Gastrocnemius medialis (tissue), 4 donors: Measurements from ENCODE around the gene RMDN3.

Experiments
- CTCF ChIP-seq, 5 experiments: fragments of 450-650 bp in 3 of 5; fragments of 200-600 bp in 2 of 5; sonication (generic) in 2 of 5; IDR thresholded peaks in 4 of 5; conservative IDR thresholded peaks in 1 of 5; 1 replicate in 4 of 5; 2 replicates in 1 of 5; pipeline ENCODE4 v1.5.1; 2016 to 2019; ENCODE audit warnings: antibody characterized with exemption in 5 of 5, mild to moderate bottlenecking in 3 of 5, moderate library complexity in 3 of 5
- POLR2A ChIP-seq, 2 donors: fragments of 450-650 bp; IDR thresholded peaks; one replicate each; pipeline ENCODE4 v1.6.1; 2017; ENCODE audit warnings: antibody characterized with exemption in 2 of 2, mild to moderate bottlenecking in 2 of 2, moderate library complexity in 2 of 2

- TF ChIP-seq CTCF (IDR thresholded peaks at IDR 0.05 in 4 of 5, conservative IDR thresholded peaks at IDR 0.05 in 1 of 5) (no peak), POLR2A (IDR thresholded peaks at IDR 0.05) (no peak)
Measured at GRCh38 chr15:40768521-40769273, 13.6 kb upstream of the RMDN3 start.
